SK-N-MC (cell line): ENCODE measurements around the gene SEC63.

Source experiments
- EZH2 ChIP-seq: fragments of 200-600 bp; sonication (generic); IDR thresholded peaks from one replicate; pipeline ENCODE4 v1.6.1; 2017; ENCODE audit warnings: antibody characterized with exemption
- FOXP2 ChIP-seq: optimal IDR thresholded peaks from 2 replicates; pipeline ENCODE3; 2011; ENCODE audit warnings: mild to moderate bottlenecking, moderate library complexity; ENCODE audit not compliant: insufficient read depth; ENCODE audit errors: extremely low read length, control extremely low read depth
- POLR2AphosphoS5 ChIP-seq: IDR thresholded peaks from 2 replicates; pipeline ENCODE4 v1.6.1; 2012; ENCODE audit warnings: mild to moderate bottlenecking, low read depth, low read length, borderline replicate concordance

GRCh38 chr6:107827541-107827940 is 130.5 kb downstream of the SEC63 start:
- TF ChIP-seq POLR2AphosphoS5 (no peak), EZH2 (no peak), FOXP2 (no peak)
